Neuronal stem cell (in vitro differentiated cells): ENCODE results near the gene BMPR2.

ENCODE experiments used
- DNase-seq: peaks from one replicate; pipeline ENCODE4 v3.0.0-alpha.2; 2013; ENCODE audit warnings: low spot score
- H2AFZ ChIP-seq: one replicate; pipeline ENCODE4 v1.6.1; 2013; ENCODE audit warnings: mild to moderate bottlenecking, low read length, inconsistent platforms
- H2AK5ac ChIP-seq: 2 replicates; pipeline ENCODE4 v1.6.1; 2013; ENCODE audit warnings: low read depth, mild to moderate bottlenecking, inconsistent platforms, low read length, moderate library complexity, mixed read lengths
- H2BK120ac ChIP-seq: 2 replicates; pipeline ENCODE4 v1.6.1; 2013; ENCODE audit warnings: low read depth, mild to moderate bottlenecking, inconsistent platforms, low read length, moderate library complexity, mixed read lengths
- H2BK12ac ChIP-seq: one replicate; pipeline ENCODE4 v1.6.1; 2013; ENCODE audit warnings: low read length, inconsistent platforms
- H2BK15ac ChIP-seq: 2 replicates; pipeline ENCODE4 v1.6.1; 2013; ENCODE audit warnings: mild to moderate bottlenecking, low read length, inconsistent platforms, mixed read lengths
- H2BK5ac ChIP-seq: one replicate; pipeline ENCODE4 v1.6.1; 2013; ENCODE audit warnings: inconsistent platforms, mild to moderate bottlenecking, low read length, moderate library complexity
- H3K14ac ChIP-seq: one replicate; pipeline ENCODE4 v1.6.1; 2013; ENCODE audit warnings: low read length, inconsistent platforms
- H3K18ac ChIP-seq: 2 replicates; pipeline ENCODE4 v1.6.1; 2013; ENCODE audit warnings: low read length, inconsistent platforms
- H3K23ac ChIP-seq: 2 replicates; pipeline ENCODE4 v1.6.1; 2013; ENCODE audit warnings: low read depth, mild to moderate bottlenecking, mixed read lengths, low read length, inconsistent platforms; ENCODE audit not compliant: poor library complexity
- H3K27ac ChIP-seq: replicated peaks from 3 replicates; pipeline ENCODE4 v1.5.1; 2013; ENCODE audit warnings: low read length, inconsistent platforms
- H3K27me3 ChIP-seq, 3 experiments: 2 replicates each; pipeline ENCODE4 v1.6.1; 2013; ENCODE audit warnings: low read length in 3 of 3, mild to moderate bottlenecking in 2 of 3, inconsistent platforms in 1 of 3, low read depth in 1 of 3, mixed read lengths in 1 of 3, moderate library complexity in 1 of 3; ENCODE audit not compliant: control insufficient read depth in 3 of 3, insufficient read depth in 3 of 3
- H3K36me3 ChIP-seq, 2 donors: replicated peaks in 1 of 2; 2 replicates each; pipeline ENCODE4 v1.6.1; 2013; ENCODE audit warnings: low read length in 2 of 2; ENCODE audit not compliant: control insufficient read depth in 2 of 2, insufficient read depth in 2 of 2
- H3K4ac ChIP-seq: 2 replicates; pipeline ENCODE4 v1.6.1; 2013; ENCODE audit warnings: inconsistent platforms, mild to moderate bottlenecking, low read length, moderate library complexity
- H3K4me1 ChIP-seq, 2 donors: 1 replicate in 1 of 2; 2 replicates in 1 of 2; pipeline ENCODE4 v1.6.1; 2013; ENCODE audit warnings: low read length in 2 of 2, low read depth in 1 of 2; ENCODE audit not compliant: control insufficient read depth in 2 of 2, insufficient read depth in 1 of 2
- H3K4me2 ChIP-seq: one replicate; pipeline ENCODE4 v1.6.1; 2013; ENCODE audit warnings: mild to moderate bottlenecking, low read length, inconsistent platforms; ENCODE audit not compliant: insufficient read depth, poor library complexity, severe bottlenecking
- H3K4me3 ChIP-seq, 2 donors: 2 replicates each; pipeline ENCODE4 v1.5.1; 2013; ENCODE audit warnings: low read length in 2 of 2, mild to moderate bottlenecking in 2 of 2, inconsistent platforms in 1 of 2, moderate library complexity in 1 of 2
- H3K79me1 ChIP-seq: one replicate; pipeline ENCODE4 v1.6.1; 2013; ENCODE audit warnings: low read depth, mild to moderate bottlenecking, inconsistent platforms, low read length, moderate library complexity
- H3K9ac ChIP-seq: one replicate; pipeline ENCODE4 v1.6.1; 2013; ENCODE audit warnings: mild to moderate bottlenecking, low read depth, low read length, inconsistent platforms; ENCODE audit not compliant: poor library complexity
- H3K9me3 ChIP-seq, 2 donors: replicated peaks in 1 of 2; 2 replicates each; pipeline versions ENCODE3 to v1.6.1; 2013; ENCODE audit warnings: low read length in 2 of 2, mild to moderate bottlenecking in 2 of 2, inconsistent platforms in 1 of 2, low read depth in 1 of 2, mixed read lengths in 1 of 2, moderate library complexity in 1 of 2; ENCODE audit not compliant: control insufficient read depth in 2 of 2, insufficient read depth in 1 of 2
- H4K8ac ChIP-seq: one replicate; pipeline ENCODE4 v1.6.1; 2013; ENCODE audit warnings: low read depth, mild to moderate bottlenecking, inconsistent platforms, low read length, moderate library complexity
- H4K91ac ChIP-seq: one replicate; pipeline ENCODE4 v1.6.1; 2013; ENCODE audit warnings: low read length, low read depth, mild to moderate bottlenecking, inconsistent platforms; ENCODE audit not compliant: poor library complexity
- WGBS, 2 donors: extraction: QIAGEN DNeasy Blood & Tissue Kit; methylation state at CpG; one replicate each; pipeline ENCODE4 v1.1.7; 2013; ENCODE audit warnings: missing lambda C conversion rate in 2 of 2, mixed read lengths in 1 of 2; ENCODE audit not compliant: insufficient read length in 2 of 2, insufficient replicate concordance in 1 of 2; ENCODE audit errors: extremely low coverage in 2 of 2; 5-methylcytosine and 5-hydroxymethylcytosine counted together

The BMPR2 gene

DNA sequence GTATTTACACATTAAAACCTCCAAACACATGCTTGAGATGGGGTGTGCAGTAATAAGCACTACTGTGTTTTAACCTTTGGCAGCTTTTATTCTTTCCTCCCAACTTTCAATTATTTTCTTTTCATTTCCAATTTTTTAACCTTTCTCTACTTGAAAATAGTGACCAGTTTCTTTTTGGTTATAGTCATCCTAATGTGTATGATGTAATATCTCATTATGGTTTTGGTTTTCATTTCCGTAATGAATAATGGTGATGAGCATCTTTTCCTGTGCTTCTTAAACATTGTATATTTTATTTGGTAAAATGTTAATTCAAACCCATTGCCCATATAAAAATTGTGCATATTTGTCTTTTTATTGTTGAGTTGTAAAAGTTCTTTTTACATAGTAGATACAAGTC, 103.5 kb downstream of the BMPR2 start:
- Histone ChIP-seq H3K4me2 (no peak overlapping the region), H4K91ac (no peak overlapping the region), H2BK15ac (no peak overlapping the region), H4K8ac (no peak overlapping the region), H3K9me3 (no peaks in the 10 kb centered on the region), H2BK12ac (no peak overlapping the region), H2BK5ac (no peak overlapping the region), H3K9ac (no peak overlapping the region), H3K4me3 (no peak overlapping the region), H3K27ac (no peak overlapping the region), H2AK5ac (no peak overlapping the region), H3K18ac (no peak overlapping the region), H2BK120ac (no peak overlapping the region), H3K4ac (no peak overlapping the region), H2AFZ (no peak overlapping the region), H3K36me3 (peaks cover 0 to 20% of the 10 kb centered on the region in 2 donors), H3K23ac (no peak overlapping the region), H3K4me1 (peaks cover 2 to 4% of the 10 kb centered on the region in 2 donors), H3K27me3 (no peaks in the 10 kb centered on the region), H3K79me1 (no peaks in the 10 kb centered on the region), H3K14ac (no peak overlapping the region)
- no CpG with 5 or more reads among the region's 1 CpG for WGBS, 2 donors
- no peak for DNase-seq

DNA sequence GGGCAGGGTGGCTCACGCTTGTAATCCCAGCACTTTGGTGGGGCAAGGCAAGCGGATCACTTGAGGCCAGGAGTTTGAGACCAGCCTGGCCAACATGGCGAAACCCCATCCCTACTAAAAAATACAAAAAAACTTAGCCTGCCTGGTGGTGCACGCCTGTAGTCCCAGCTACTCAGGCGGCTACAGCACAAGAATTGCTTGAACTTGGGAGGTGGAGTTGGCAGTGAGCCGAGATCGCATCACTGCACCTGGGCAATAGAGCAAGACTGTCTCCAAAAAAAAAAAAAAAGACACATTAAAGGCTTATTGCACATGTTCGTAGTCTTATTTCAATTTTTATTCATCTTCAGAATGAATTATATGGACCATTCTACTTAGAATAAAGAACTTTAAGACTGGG, 110.2 kb downstream of the BMPR2 start:
- Histone ChIP-seq H3K4ac (no peak overlapping the region), H3K4me1 (no peaks in the 10 kb centered on the region), H2BK12ac (no peak overlapping the region), H3K9ac (no peak overlapping the region), H3K27me3 (no peaks in the 10 kb centered on the region), H3K18ac (no peak overlapping the region), H3K27ac (no peak overlapping the region), H2AK5ac (no peak overlapping the region), H2AFZ (no peak overlapping the region), H3K9me3 (no peaks in the 10 kb centered on the region), H2BK15ac (no peak overlapping the region), H3K79me1 (no peaks in the 10 kb centered on the region), H2BK120ac (no peak overlapping the region), H3K23ac (no peak overlapping the region), H4K8ac (no peak overlapping the region), H3K14ac (no peak overlapping the region), H3K4me3 (no peak overlapping the region), H3K36me3 (peaks cover 0 to 23% of the 10 kb centered on the region in 2 donors), H4K91ac (no peak overlapping the region), H2BK5ac (no peak overlapping the region), H3K4me2 (no peak overlapping the region)
- WGBS, 2 donors: no CpG with 5 or more reads among the region's 8 CpGs
- DNase-seq: no peak

DNA sequence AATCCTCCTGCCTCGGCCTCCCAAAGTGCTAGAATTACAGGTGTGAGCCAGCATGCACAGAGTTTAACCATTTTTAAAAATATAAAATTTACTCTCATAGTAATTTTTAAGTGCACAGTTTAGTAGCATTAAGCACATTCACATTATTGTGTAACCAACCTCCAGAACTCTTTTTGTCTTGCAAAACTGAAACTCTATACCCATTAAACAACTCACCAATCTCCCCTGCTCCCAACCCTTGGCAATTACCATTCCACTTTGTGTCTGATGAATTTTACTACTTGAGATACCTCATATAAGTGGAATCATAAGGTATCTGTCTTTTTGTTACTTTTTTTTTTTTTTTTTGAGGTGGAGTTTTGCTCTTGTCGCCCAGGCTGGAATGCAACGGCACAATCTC, 112.5 kb downstream of the BMPR2 start:
- no peak overlapping the region for H3K14ac ChIP-seq
- no peak overlapping the region for H2AK5ac ChIP-seq
- H4K8ac ChIP-seq: no peak overlapping the region
- H2AFZ ChIP-seq: no peak overlapping the region
- no peak overlapping the region for H2BK120ac ChIP-seq
- H3K79me1 ChIP-seq: no peaks in the 10 kb centered on the region
- no peak overlapping the region for H3K4ac ChIP-seq
- H3K18ac ChIP-seq: no peak overlapping the region
- no CpG with 5 or more reads among the region's 3 CpGs for WGBS, 2 donors
- H3K9me3 ChIP-seq: no peaks in the 10 kb centered on the region
- peaks cover 0 to 2% of the 10 kb centered on the region in 2 donors for H3K4me1 ChIP-seq
- H4K91ac ChIP-seq: no peak overlapping the region
- H3K27me3 ChIP-seq: no peaks in the 10 kb centered on the region
- no peak overlapping the region for H2BK15ac ChIP-seq
- no peak overlapping the region for H3K4me2 ChIP-seq
- H2BK12ac ChIP-seq: no peak overlapping the region
- no peak overlapping the region for H3K27ac ChIP-seq
- no peak overlapping the region for H3K23ac ChIP-seq
- H2BK5ac ChIP-seq: no peak overlapping the region
- H3K9ac ChIP-seq: no peak overlapping the region
- no peak overlapping the region for H3K4me3 ChIP-seq
- DNase-seq: no peak
- H3K36me3 ChIP-seq: peaks cover 0 to 17% of the 10 kb centered on the region in 2 donors

DNA sequence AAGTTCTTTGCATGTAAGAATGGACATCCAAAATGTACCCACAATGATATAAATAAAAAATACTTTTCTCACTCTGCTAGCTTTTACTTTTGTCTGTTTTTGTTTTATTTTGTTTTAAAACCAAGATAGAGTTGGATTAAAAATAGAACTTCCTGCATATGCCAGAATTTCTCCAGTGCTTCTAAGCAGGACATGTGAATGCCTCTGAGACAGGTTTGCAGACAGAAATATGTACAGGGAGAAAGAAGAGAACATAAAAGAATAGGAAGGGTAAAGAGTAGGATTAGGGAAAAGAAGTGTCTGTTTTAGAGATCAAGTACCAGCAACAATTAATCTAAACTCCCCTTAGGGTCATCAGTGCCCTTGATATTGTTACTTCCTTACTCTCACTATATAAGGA, 114.4 kb downstream of the BMPR2 start:
- no peak overlapping the region for H3K23ac ChIP-seq
- peaks cover 2 to 10% of the 10 kb centered on the region in 2 donors for H3K4me1 ChIP-seq
- H3K4ac ChIP-seq: no peak overlapping the region
- no peak overlapping the region for H2BK120ac ChIP-seq
- H2AK5ac ChIP-seq: no peak overlapping the region
- H3K14ac ChIP-seq: no peak overlapping the region
- H3K27me3 ChIP-seq: no peaks in the 10 kb centered on the region
- H4K8ac ChIP-seq: no peak overlapping the region
- peaks cover 0 to 26% of the 10 kb centered on the region in 2 donors for H3K36me3 ChIP-seq
- H3K79me1 ChIP-seq: no peaks in the 10 kb centered on the region
- H3K18ac ChIP-seq: no peak overlapping the region
- no peak overlapping the region for H2AFZ ChIP-seq
- no peak overlapping the region for H3K4me2 ChIP-seq
- no peak overlapping the region for H2BK12ac ChIP-seq
- H2BK5ac ChIP-seq: no peak overlapping the region
- no peak for DNase-seq
- H2BK15ac ChIP-seq: no peak overlapping the region
- H3K27ac ChIP-seq: no peak overlapping the region
- H3K4me3 ChIP-seq: no peak overlapping the region
- H4K91ac ChIP-seq: no peak overlapping the region
- H3K9ac ChIP-seq: no peak overlapping the region
- no peaks in the 10 kb centered on the region for H3K9me3 ChIP-seq
